GM18861 (cell line): Measurements from ENCODE around the gene C16orf54.
"Not testable (repeated sequence)": the region's sequence is repeated elsewhere in the genome, so short reads cannot be mapped to it uniquely, and the experiment has no call there.

Experiments
- ATAC-seq: cut with Tn5 transposase; IDR thresholded peaks from one replicate; pipeline ENCODE4 v1.9.1; 2021; ENCODE audit not compliant: unreplicated experiment

The C16orf54 gene

GRCh38 chr16:29769507-29769906, 23.7 kb upstream of the C16orf54 start:
- ATAC-seq, result no peak

GRCh38 chr16:29767062-29767461, 21.3 kb upstream of the C16orf54 start:
- ATAC-seq, result no peak

- no peak for ATAC-seq
Measured at GRCh38 chr16:29766571-29766970, 20.8 kb upstream of the C16orf54 start.

GRCh38 chr16:29765167-29766032, 19.6 kb upstream of the C16orf54 start:
- no peak for ATAC-seq

GRCh38 chr16:29763326-29763725, 17.5 kb upstream of the C16orf54 start:
- no peak for ATAC-seq

GRCh38 chr16:29761882-29762281, 16.1 kb upstream of the C16orf54 start:
- ATAC-seq, result no peak

GRCh38 chr16:29761280-29761651, 15.5 kb upstream of the C16orf54 start:
- ATAC-seq, result not testable (repeated sequence)

- no peak for ATAC-seq
Measured at GRCh38 chr16:29760567-29761279, 14.9 kb upstream of the C16orf54 start.

GRCh38 chr16:29757950-29758466, 12.2 kb upstream of the C16orf54 start:
- ATAC-seq, result no peak

GRCh38 chr16:29757086-29757485, 11.3 kb upstream of the C16orf54 start:
- not testable (repeated sequence) for ATAC-seq

- no peak for ATAC-seq
Measured at GRCh38 chr16:29756654-29757053, 10.9 kb upstream of the C16orf54 start.

GRCh38 chr16:29753516-29753915, 7.7 kb upstream of the C16orf54 start:
- no peak for ATAC-seq

- ATAC-seq, result not testable (repeated sequence)
Measured at GRCh38 chr16:29748760-29749149, 3.0 kb upstream of the C16orf54 start.

- no peak for ATAC-seq
Measured at GRCh38 chr16:29747947-29748759, 2.4 kb upstream of the C16orf54 start.

GRCh38 chr16:29746518-29746917, 728 bp upstream of the C16orf54 start:
- ATAC-seq, result not testable (repeated sequence)

- ATAC-seq, result peak; percentile 17
Measured at GRCh38 chr16:29745121-29745852, 503 bp downstream of the C16orf54 start.

- no peak for ATAC-seq
Measured at GRCh38 chr16:29744541-29745101, 1.2 kb downstream of the C16orf54 start.

- ATAC-seq, result no peak
Measured at GRCh38 chr16:29743827-29744531, 1.8 kb downstream of the C16orf54 start.

GRCh38 chr16:29743475-29743826, 2.3 kb downstream of the C16orf54 start:
- ATAC-seq, result no peak
